Left cardiac atrium (tissue), 4 donors: ENCODE data around the gene KRT28. TPM values are rescaled to one million over a fixed set of nuclear protein-coding genes. Genes with fewer than 3 reads are reported as not detected.
A peak's percentile ranks its signal among the peaks of the same experiment; 100 is the strongest.
"Not testable (repeated sequence)": the region's sequence is repeated elsewhere in the genome, so short reads cannot be mapped to it uniquely, and the experiment has no call there.

Experiments
- ATAC-seq, 2 donors: fragments of 200-7000 bp; cut with Tn5 transposase; one replicate each; pipeline ENCODE4 v1.9.1; 2020; ENCODE audit warnings: mild to moderate bottlenecking in 2 of 2, moderate library complexity in 2 of 2
- DNase-seq: peaks from one replicate; pipeline ENCODE4 v3.0.0-alpha.2; 2020
- intact Hi-C, 2 donors: fragments of 100-400 bp; cut with DNase I; formaldehyde crosslinking; loops; one replicate each; pipeline versions ENCODE4 v1.14.1 to v1.15.1; 2022 to 2023
- total RNA-seq, 2 donors: library from RNA; stranded (reverse); fragmentation: NEBNext Ultra II Directional; extraction: Animal tissue kit (Norgen Biotek cat#: 25700); gene quantifications; one replicate each; pipeline ENCODE4 v1.2.1, GENCODE V29; 2021
- donor health status: DM: no; HTN: yes; CAD: no.
- donor health status: DM: no; HTN: yes; CAD: no; lungs with severe emphysema.
- donor health status: DM: yes; HTN: yes; CAD: no.
- donor health status: Dilated cardiomyopathy.

The KRT28 gene
- total RNA-seq, 2 donors from 2014 or later = not detected

- intact Hi-C loops = no loop called here
- ATAC-seq (no peak), DNase-seq (no peak)
Measured at GRCh38 chr17:40820228-40820838, 20.6 kb upstream of the KRT28 start.

- intact Hi-C loops = no loop called here
- ATAC-seq (peak; percentile 29 to 35), DNase-seq (no peak)
Measured at GRCh38 chr17:40819528-40820125, 19.9 kb upstream of the KRT28 start.

GRCh38 chr17:40818733-40819527, 19.2 kb upstream of the KRT28 start:
- intact Hi-C loops = no loop called here
- peak; percentile 96 for ATAC-seq
- peak; percentile 84 for DNase-seq

GRCh38 chr17:40818343-40818732, 18.6 kb upstream of the KRT28 start:
- DNase-seq (no peak), ATAC-seq (no peak)
- intact Hi-C loops = no loop called here

- intact Hi-C loops = no loop called here
- DNase-seq (no peak), ATAC-seq (no peak)
Measured at GRCh38 chr17:40817103-40817682, 17.4 kb upstream of the KRT28 start.

GRCh38 chr17:40816569-40816968, 16.8 kb upstream of the KRT28 start:
- ATAC-seq (no peak), DNase-seq (no peak)
- intact Hi-C loops = no loop called here

- intact Hi-C loops = no loop called here
- DNase-seq = no peak
- no peak for ATAC-seq
Measured at GRCh38 chr17:40815381-40815780, 15.6 kb upstream of the KRT28 start.

GRCh38 chr17:40814657-40815056, 14.9 kb upstream of the KRT28 start:
- intact Hi-C loops = not testable (repeated sequence)

GRCh38 chr17:40813804-40814203, 14.0 kb upstream of the KRT28 start:
- DNase-seq (no peak), ATAC-seq (no peak)
- intact Hi-C loops = no loop called here

More at GRCh38 chr17:40814657-40815056, 14.9 kb upstream of the KRT28 start:
- not testable (repeated sequence) for ATAC-seq, DNase-seq

- no peak for ATAC-seq
- no peak for DNase-seq
- intact Hi-C loops = no loop called here
Measured at GRCh38 chr17:40812639-40813038, 12.9 kb upstream of the KRT28 start.

GRCh38 chr17:40810494-40810893, 10.7 kb upstream of the KRT28 start:
- intact Hi-C loops = no loop called here
- DNase-seq = no peak
- no peak for ATAC-seq

GRCh38 chr17:40809721-40810421, 10.1 kb upstream of the KRT28 start:
- no peak for DNase-seq
- intact Hi-C loops = no loop called here
- ATAC-seq = peak in 1 of 2 donors; percentile 41

GRCh38 chr17:40806131-40806530, 6.4 kb upstream of the KRT28 start:
- intact Hi-C loops = no loop called here
- no peak for ATAC-seq
- DNase-seq = no peak

- intact Hi-C loops = loop anchor here (5.0 kb wide), 1 partner anchor 859 kb away; no protein-coding TSS in a partner anchor
- ATAC-seq (peak; percentile 88 to 90), DNase-seq (peak; percentile 80)
Measured at GRCh38 chr17:40803617-40804082, 3.9 kb upstream of the KRT28 start.

- no peak for DNase-seq
- ATAC-seq = no peak
- intact Hi-C loops = loop anchor here (5.0 kb wide), 1 partner anchor 861 kb away; no protein-coding TSS in a partner anchor
Measured at GRCh38 chr17:40801157-40801556, 1.4 kb upstream of the KRT28 start.

- intact Hi-C loops = loop anchor here (5.0 kb wide), 1 partner anchor 862 kb away; no protein-coding TSS in a partner anchor
- DNase-seq = no peak
- ATAC-seq = no peak
Measured at GRCh38 chr17:40800381-40800780, 622 bp upstream of the KRT28 start.

GRCh38 chr17:40796846-40797245, 2.9 kb downstream of the KRT28 start:
- intact Hi-C loops = loop anchor here in 1 of 2 donors (10.0 kb wide), 1 partner anchor 172 kb away; no protein-coding TSS in a partner anchor
- ATAC-seq (no peak), DNase-seq (no peak)

GRCh38 chr17:40795019-40795667, 4.6 kb downstream of the KRT28 start:
- DNase-seq (no peak), ATAC-seq (no peak)
- intact Hi-C loops = loop anchor here in 1 of 2 donors (10.0 kb wide), 1 partner anchor 170 kb away; no protein-coding TSS in a partner anchor
